Astrocyte (in vitro differentiated cells and primary cell): Measurements from ENCODE around the gene KIAA0513. TPM values are rescaled to one million over a fixed set of nuclear protein-coding genes. Genes with fewer than 3 reads are reported as not detected.

Experiments
- DNase-seq: peaks from one replicate; pipeline ENCODE4 v3.0.0-alpha.2; 2010; ENCODE audit warnings: low read depth
- FAIRE-seq: peaks from 2 replicates; lab custom pipeline; 2011; peaks lifted over from hg19 to GRCh38; lab: Jason Lieb, UNC
- H2AFZ ChIP-seq: 2 replicates; pipeline ENCODE4 v1.6.0; 2012; ENCODE audit warnings: low read depth, low read length, inconsistent platforms
- H3K27ac ChIP-seq: 2 replicates; pipeline ENCODE4 v1.5.1; 2011; ENCODE audit warnings: low read depth, low read length, inconsistent platforms
- H3K27me3 ChIP-seq: 2 replicates; pipeline ENCODE4 v1.6.0; 2011; ENCODE audit warnings: low read length, inconsistent platforms; ENCODE audit not compliant: insufficient read depth
- H3K36me3 ChIP-seq: 2 replicates; pipeline ENCODE4 v1.5.1; 2011; ENCODE audit warnings: low read length, inconsistent platforms; ENCODE audit not compliant: insufficient read depth
- H3K4me1 ChIP-seq: 2 replicates; pipeline ENCODE4 v1.5.1; 2011; ENCODE audit warnings: low read length, inconsistent platforms; ENCODE audit not compliant: insufficient read depth
- H3K4me2 ChIP-seq: 2 replicates; pipeline ENCODE4 v1.6.0; 2012; ENCODE audit warnings: low read length, inconsistent platforms
- H3K4me3 ChIP-seq: 2 replicates; pipeline ENCODE4 v1.5.1; 2011; ENCODE audit warnings: low read depth, mild to moderate bottlenecking, low read length, inconsistent platforms; ENCODE audit not compliant: insufficient read depth
- H3K79me2 ChIP-seq: 2 replicates; pipeline ENCODE4 v1.6.0; 2012; ENCODE audit warnings: mild to moderate bottlenecking, low read length, inconsistent platforms; ENCODE audit not compliant: insufficient read depth
- H3K9ac ChIP-seq: 2 replicates; pipeline ENCODE4 v1.6.0; 2012; ENCODE audit warnings: mild to moderate bottlenecking, low read length, inconsistent platforms
- H3K9me3 ChIP-seq: 2 replicates; pipeline ENCODE4 v1.5.1; 2012; ENCODE audit warnings: low read depth, mild to moderate bottlenecking, low read length, inconsistent platforms; ENCODE audit not compliant: insufficient read depth
- H4K20me1 ChIP-seq: 2 replicates; pipeline ENCODE4 v1.6.0; 2012; ENCODE audit warnings: low read length, inconsistent platforms; ENCODE audit not compliant: insufficient read depth
- H3K27ac Mint-ChIP-seq: one replicate; pipeline ENCODE4 v1.8.0; 2021; ENCODE audit warnings: mild to moderate bottlenecking, mixed read lengths; ENCODE audit not compliant: unreplicated experiment
- H3K27me3 Mint-ChIP-seq: one replicate; pipeline ENCODE4 v1.8.0; 2021; ENCODE audit warnings: low read depth, mixed read lengths; ENCODE audit not compliant: unreplicated experiment
- H3K36me3 Mint-ChIP-seq: one replicate; pipeline ENCODE4 v1.8.0; 2021; ENCODE audit warnings: low read depth, mixed read lengths; ENCODE audit not compliant: unreplicated experiment
- H3K4me1 Mint-ChIP-seq: one replicate; pipeline ENCODE4 v1.8.0; 2021; ENCODE audit warnings: low read depth, mixed read lengths; ENCODE audit not compliant: unreplicated experiment
- H3K4me3 Mint-ChIP-seq: one replicate; pipeline ENCODE4 v1.8.0; 2021; ENCODE audit warnings: mild to moderate bottlenecking, moderate library complexity, mixed read lengths; ENCODE audit not compliant: unreplicated experiment
- H3K9me3 Mint-ChIP-seq: one replicate; pipeline ENCODE4 v1.8.0; 2021; ENCODE audit warnings: mild to moderate bottlenecking, mixed read lengths; ENCODE audit not compliant: unreplicated experiment
- EZH2 ChIP-seq: IDR thresholded peaks from 2 replicates; pipeline ENCODE4 v1.6.1; 2012; ENCODE audit warnings: mild to moderate bottlenecking, low read length, inconsistent platforms; ENCODE audit not compliant: insufficient read depth
- total RNA-seq: library from RNA; stranded (reverse); gene quantifications from 2 replicates; pipeline ENCODE4 v1.2.1, GENCODE V29; 2021
- TF ChIP-seq, protein P1 (sequence below): IDR thresholded peaks from 2 replicates; pipeline ENCODE4 v1.5.1; 2011; ENCODE audit warnings: low read depth, mild to moderate bottlenecking, inconsistent platforms, low read length, moderate library complexity; ENCODE audit not compliant: insufficient read depth

The KIAA0513 gene
- total RNA-seq, 1 donor from 2014 or later = 7.5 TPM

DNA sequence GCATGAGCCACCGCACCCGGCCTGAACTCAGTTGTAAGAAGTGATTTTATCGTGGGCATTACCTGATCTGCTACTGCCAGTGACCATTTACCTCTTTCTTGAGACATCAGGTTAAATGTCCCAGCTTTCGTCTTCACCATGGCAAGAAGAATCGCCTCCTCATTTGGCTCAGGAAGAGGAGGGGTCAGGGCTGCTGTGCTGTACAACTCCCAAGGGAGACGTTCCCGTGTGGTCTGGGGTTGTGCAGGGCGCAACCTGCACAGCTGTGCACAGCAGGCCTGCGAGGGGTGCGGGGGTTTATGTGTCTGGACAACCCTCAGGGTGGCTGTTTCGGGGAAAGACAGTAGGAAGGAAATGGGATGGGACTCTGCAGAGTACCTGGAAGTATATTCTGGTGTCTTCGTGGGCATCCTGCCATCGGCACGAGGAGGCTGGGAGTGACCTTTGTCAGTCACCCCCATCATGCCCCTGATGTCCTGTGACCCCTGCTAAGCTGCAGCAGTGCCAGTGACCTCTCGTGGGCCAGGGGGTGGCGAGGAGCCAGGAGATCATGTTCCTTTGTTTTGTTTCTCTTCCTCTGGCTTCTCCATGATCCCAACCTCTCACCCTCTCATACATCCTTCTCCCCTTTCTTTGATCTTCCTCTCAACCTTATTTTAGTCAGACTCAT, 57.4 kb downstream of the KIAA0513 start:
- H3K9ac ChIP-seq = no peak overlapping the region
- FAIRE-seq = no peak
- no peak for TF ChIP-seq EZH2
- TF ChIP-seq, protein P1, sequence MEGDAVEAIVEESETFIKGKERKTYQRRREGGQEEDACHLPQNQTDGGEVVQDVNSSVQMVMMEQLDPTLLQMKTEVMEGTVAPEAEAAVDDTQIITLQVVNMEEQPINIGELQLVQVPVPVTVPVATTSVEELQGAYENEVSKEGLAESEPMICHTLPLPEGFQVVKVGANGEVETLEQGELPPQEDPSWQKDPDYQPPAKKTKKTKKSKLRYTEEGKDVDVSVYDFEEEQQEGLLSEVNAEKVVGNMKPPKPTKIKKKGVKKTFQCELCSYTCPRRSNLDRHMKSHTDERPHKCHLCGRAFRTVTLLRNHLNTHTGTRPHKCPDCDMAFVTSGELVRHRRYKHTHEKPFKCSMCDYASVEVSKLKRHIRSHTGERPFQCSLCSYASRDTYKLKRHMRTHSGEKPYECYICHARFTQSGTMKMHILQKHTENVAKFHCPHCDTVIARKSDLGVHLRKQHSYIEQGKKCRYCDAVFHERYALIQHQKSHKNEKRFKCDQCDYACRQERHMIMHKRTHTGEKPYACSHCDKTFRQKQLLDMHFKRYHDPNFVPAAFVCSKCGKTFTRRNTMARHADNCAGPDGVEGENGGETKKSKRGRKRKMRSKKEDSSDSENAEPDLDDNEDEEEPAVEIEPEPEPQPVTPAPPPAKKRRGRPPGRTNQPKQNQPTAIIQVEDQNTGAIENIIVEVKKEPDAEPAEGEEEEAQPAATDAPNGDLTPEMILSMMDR = no peak
- peaks cover 1% of the 10 kb centered on the region for H3K4me1 ChIP-seq
- peaks cover 13% of the 10 kb centered on the region for H3K4me1 Mint-ChIP-seq
- H3K9me3 Mint-ChIP-seq = peaks cover 2% of the 10 kb centered on the region
- H2AFZ ChIP-seq = no peak overlapping the region
- no peaks in the 10 kb centered on the region for H3K36me3 ChIP-seq
- H3K79me2 ChIP-seq = no peaks in the 10 kb centered on the region
- H3K36me3 Mint-ChIP-seq = peaks cover 7% of the 10 kb centered on the region
- H3K27me3 ChIP-seq = no peaks in the 10 kb centered on the region
- no peaks in the 10 kb centered on the region for H3K9me3 ChIP-seq
- no peak overlapping the region for H3K4me3 Mint-ChIP-seq
- no peak overlapping the region for H3K27ac Mint-ChIP-seq
- peaks cover 35% of the 10 kb centered on the region for H3K27me3 Mint-ChIP-seq
- no peak overlapping the region for H3K4me3 ChIP-seq
- no peak overlapping the region for H3K4me2 ChIP-seq
- no peak overlapping the region for H3K27ac ChIP-seq
- no peak for DNase-seq
- H4K20me1 ChIP-seq = peaks cover 6% of the 10 kb centered on the region

DNA sequence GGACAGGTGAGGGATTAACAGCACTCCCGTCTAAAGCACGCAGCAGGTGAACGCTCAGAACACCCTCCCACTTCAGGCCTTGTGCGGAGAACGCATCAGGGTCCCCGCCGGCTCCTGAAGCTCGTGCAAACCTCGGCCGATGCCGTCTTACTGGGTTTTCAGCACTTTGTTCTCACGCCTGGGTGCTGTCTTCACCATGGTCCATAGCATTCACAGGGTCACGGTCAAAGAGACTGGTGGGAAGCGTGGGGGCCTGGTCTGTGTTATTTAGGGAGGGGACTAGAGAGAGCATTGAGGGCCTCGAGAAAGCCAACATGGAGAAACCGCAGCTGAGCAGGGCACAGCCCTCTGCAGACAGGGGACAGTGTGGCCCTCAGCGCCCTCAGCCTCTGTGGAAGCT, 58.1 kb downstream of the KIAA0513 start:
- Histone ChIP-seq H2AFZ (no peak overlapping the region), H3K4me1 (peaks cover 6% of the 10 kb centered on the region), H4K20me1 (peaks cover 10% of the 10 kb centered on the region), H3K27me3 (no peaks in the 10 kb centered on the region), H3K9ac (no peak overlapping the region), H3K79me2 (no peaks in the 10 kb centered on the region), H3K36me3 (no peaks in the 10 kb centered on the region), H3K27ac (no peak overlapping the region), H3K9me3 (no peaks in the 10 kb centered on the region), H3K4me2 (no peak overlapping the region), H3K4me3 (no peak overlapping the region)
- Mint-ChIP-seq H3K4me3 (no peak overlapping the region), H3K27me3 (peaks cover 34% of the 10 kb centered on the region), H3K27ac (no peak overlapping the region), H3K9me3 (peaks cover 2% of the 10 kb centered on the region), H3K4me1 (peaks cover 19% of the 10 kb centered on the region), H3K36me3 (peaks cover 7% of the 10 kb centered on the region)
- DNase-seq (no peak), FAIRE-seq (no peak)
- no peak for TF ChIP-seq EZH2
- TF ChIP-seq, protein P1 = no peak
